ENCODE data around the gene CERS2. TPM values are rescaled to one million over a fixed set of nuclear protein-coding genes. Genes with fewer than 3 reads are reported as not detected.

CERS2 gene
- total and polyA plus RNA-seq, 2 of the 4 experiments (the other 2 are of a cell fraction) = 118 to 127 TPM

DNA sequence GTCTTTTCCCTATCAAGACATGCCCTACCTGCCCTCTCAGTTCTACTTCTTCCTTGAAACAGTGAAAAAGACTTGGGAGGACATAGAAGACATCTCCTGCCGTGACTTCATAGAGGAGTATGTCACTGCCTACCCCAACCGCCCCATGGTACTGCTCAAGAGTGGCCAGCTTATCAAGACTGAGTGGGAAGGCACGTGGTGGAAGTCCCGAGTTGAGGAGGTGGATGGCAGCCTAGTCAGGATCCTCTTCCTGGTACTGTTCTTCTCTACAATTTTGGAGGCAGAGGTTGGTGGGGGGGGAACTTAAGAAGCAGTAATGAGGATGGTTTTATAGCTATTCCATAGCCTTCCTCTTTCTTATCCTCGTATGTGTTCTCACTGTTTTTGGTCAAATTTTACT, 29.8 kb downstream of the CERS2 start:
- CTCF ChIA-PET = no interaction called here
- TF ChIP-seq BHLHE40 (IDR thresholded peaks at IDR 0.05; ENCODE audit: low read depth, low read length) = no peak
- no peak for TF ChIP-seq SMC3 (IDR thresholded peaks at IDR 0.05; ENCODE audit: low read depth, low read length)
- TF ChIP-seq, protein P1, sequence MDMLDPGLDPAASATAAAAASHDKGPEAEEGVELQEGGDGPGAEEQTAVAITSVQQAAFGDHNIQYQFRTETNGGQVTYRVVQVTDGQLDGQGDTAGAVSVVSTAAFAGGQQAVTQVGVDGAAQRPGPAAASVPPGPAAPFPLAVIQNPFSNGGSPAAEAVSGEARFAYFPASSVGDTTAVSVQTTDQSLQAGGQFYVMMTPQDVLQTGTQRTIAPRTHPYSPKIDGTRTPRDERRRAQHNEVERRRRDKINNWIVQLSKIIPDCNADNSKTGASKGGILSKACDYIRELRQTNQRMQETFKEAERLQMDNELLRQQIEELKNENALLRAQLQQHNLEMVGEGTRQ (IDR thresholded peaks at IDR 0.05; ENCODE audit: low read depth, low read length) = no peak
- no peak for TF ChIP-seq MAFK (IDR thresholded peaks at IDR 0.05; ENCODE audit: low read depth, low read length)
- TF ChIP-seq POLR2A (IDR thresholded peaks at IDR 0.05; ENCODE audit: low read depth, low read length) = no peak
- no peak for TF ChIP-seq MAZ (IDR thresholded peaks at IDR 0.05; ENCODE audit: borderline replicate concordance, low read depth, low read length)
- no peak for TF ChIP-seq RAD21 (IDR thresholded peaks at IDR 0.05; ENCODE audit: low read length)
- no peak for TF ChIP-seq MXI1 (IDR thresholded peaks at IDR 0.05; ENCODE audit: borderline replicate concordance, low read depth, low read length)
- TF ChIP-seq RFX5 (IDR thresholded peaks at IDR 0.05; ENCODE audit: low read depth, low read length) = no peak
- TF ChIP-seq RCOR1 (IDR thresholded peaks at IDR 0.05; ENCODE audit: insufficient replicate concordance, low read length) = no peak
- TF ChIP-seq CHD1 (IDR thresholded peaks at IDR 0.05; ENCODE audit: low read depth, low read length) = no peak
- no peak for TF ChIP-seq NFE2L2 (IDR thresholded peaks at IDR 0.05; ENCODE audit: low read depth, low read length)
- no peak for TF ChIP-seq CEBPB (IDR thresholded peaks at IDR 0.05; ENCODE audit: low read depth, low read length)
- Histone ChIP-seq H4K5ac (ENCODE audit: low read depth, low read length) (no peak overlapping the region), H4K20me1 (ENCODE audit: insufficient read depth, low read length) (no peaks in the 10 kb centered on the region), H3K36me3 (ENCODE audit: control insufficient read depth, insufficient read depth, low read length) (peaks cover 51% of the 10 kb centered on the region), H3K9ac (ENCODE audit: low read depth, low read length) (no peak overlapping the region), H2BK5ac (ENCODE audit: low read depth, low read length, poor library complexity, severe bottlenecking) (no peak overlapping the region), H3K56ac (ENCODE audit: extremely low read depth, insufficient read depth, low read length) (no peak overlapping the region), H3K23ac (ENCODE audit: low read depth, low read length) (no peak overlapping the region), H3K4me3 (ENCODE audit: insufficient read depth, low read depth, low read length) (no peak overlapping the region), H2BK15ac (ENCODE audit: low read depth, low read length) (no peak overlapping the region), H3K27me3 (ENCODE audit: control insufficient read depth, insufficient read depth, low read length) (no peaks in the 10 kb centered on the region), H3K9me3 (ENCODE audit: control insufficient read depth, insufficient read depth, low read length) (no peaks in the 10 kb centered on the region), H2AK9ac (replicated peaks; ENCODE audit: low read depth, low read length, poor library complexity) (no peak overlapping the region), H3K79me1 (ENCODE audit: low read depth in 1 of 2, low read length in 2 of 2) (0 out of 4 replicates have a peak, but pooled peaks cover 0 to 6% of the 10 kb centered on the region in 2 experiments), H3K9me1 (ENCODE audit: insufficient read depth, low read length) (no peaks in the 10 kb centered on the region), H3K18ac (ENCODE audit: low read depth, low read length) (no peak overlapping the region), H3K27ac (ENCODE audit: insufficient read depth, low read length) (no peak overlapping the region), H3K4ac (ENCODE audit: low read depth, low read length) (no peak overlapping the region), H4K91ac (ENCODE audit: insufficient read depth, low read depth, low read length) (no peak overlapping the region), H2AK5ac (ENCODE audit: low read depth, low read length) (no peak overlapping the region), H3K4me1 (ENCODE audit: control insufficient read depth, insufficient read depth, low read length) (no peaks in the 10 kb centered on the region), H4K8ac (ENCODE audit: low read depth in 2 of 2, low read length in 2 of 2) (no peak overlapping the region), H2BK20ac (ENCODE audit: low read depth, low read length) (no peak overlapping the region), H2AFZ (replicated peaks; ENCODE audit: low read length, poor library complexity) (no peak overlapping the region), H2BK120ac (ENCODE audit: low read depth, low read length) (no peak overlapping the region), H3K4me2 (ENCODE audit: low read depth, low read length) (no peak overlapping the region), H3K14ac (replicated peaks; ENCODE audit: low read depth, low read length) (no peak overlapping the region)
- no peak for DNase-seq
- 88% methylated on average over 3 of the region's 5 CpGs; no CpG with 5 or more reads in 1 of the 2 experiments for WGBS, 2 experiments (ENCODE audit: extremely low coverage in 2 of 2, insufficient read length in 1 of 2)
- intact Hi-C loops (cut with micrococcal nuclease) = no loop called here
- ATAC-seq (ENCODE audit: low read depth) = no peak
- no TSS peak for BruUV-seq (replicated peaks)
- POLR2A ChIA-PET (ENCODE audit: unreplicated experiment) = no interaction called here
- in situ Hi-C loops (cut with MboI; ENCODE audit: low sequenced_read_pairs) = no loop called here
- dilution Hi-C loops (cut with HindIII; ENCODE audit: low sequenced_read_pairs, unreplicated experiment) = no loop called here
